Hepatocyte (in vitro differentiated cells): ENCODE results near the gene PDGFRB.

ENCODE experiments used
- EZH2phosphoT487 ChIP-seq: fragments of 200-600 bp; sonication (generic); IDR thresholded peaks from one replicate; pipeline ENCODE4 v1.6.1; 2018; ENCODE audit warnings: antibody characterized with exemption, mild to moderate bottlenecking, low read depth, moderate library complexity; ENCODE audit not compliant: unreplicated experiment, severe bottlenecking
- TF ChIP-seq, protein P1 (sequence below): fragments of 200-600 bp; sonication (generic); IDR thresholded peaks from 2 replicates; pipeline ENCODE4 v1.5.1; 2016; ENCODE audit warnings: antibody characterized with exemption, mild to moderate bottlenecking; ENCODE audit not compliant: poor library complexity

DNA sequence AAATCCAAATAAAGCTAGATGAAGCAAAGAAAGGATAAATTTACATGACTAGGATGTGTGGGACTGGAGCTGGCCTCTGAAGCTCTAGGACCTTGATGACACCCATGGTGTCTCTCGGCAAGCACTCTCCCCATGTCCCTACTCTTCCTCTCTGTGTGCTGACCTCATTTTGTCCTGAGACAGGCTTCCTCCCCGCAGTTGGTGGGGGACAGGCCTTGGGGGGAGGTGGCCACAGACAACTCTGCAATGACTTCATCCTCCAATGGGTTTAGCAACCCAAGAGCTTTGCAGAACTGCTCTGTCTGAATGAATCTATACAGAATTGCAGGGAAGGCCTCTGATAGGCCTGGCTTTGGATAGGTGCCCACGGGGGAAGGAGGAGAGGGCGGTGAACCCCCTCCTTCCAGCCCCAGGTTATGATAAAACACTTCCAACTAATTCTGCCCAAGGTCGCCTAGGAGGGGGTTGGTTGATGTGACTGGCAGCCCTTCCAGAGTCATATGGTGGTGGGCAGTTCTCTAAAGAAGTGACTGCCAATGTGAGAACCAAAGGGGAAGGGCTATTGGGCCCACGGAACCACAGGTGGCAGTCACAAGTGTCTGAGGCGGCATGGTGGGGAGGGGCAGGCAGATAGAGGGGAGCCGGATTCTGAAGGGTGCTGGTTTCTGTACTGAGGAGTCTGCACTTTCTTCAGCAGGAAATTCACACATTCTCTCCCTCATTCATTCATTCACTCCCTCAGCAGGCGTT is 40.3 kb upstream of the PDGFRB start:
- TF ChIP-seq EZH2phosphoT487 = no peak
- TF ChIP-seq, protein P1, sequence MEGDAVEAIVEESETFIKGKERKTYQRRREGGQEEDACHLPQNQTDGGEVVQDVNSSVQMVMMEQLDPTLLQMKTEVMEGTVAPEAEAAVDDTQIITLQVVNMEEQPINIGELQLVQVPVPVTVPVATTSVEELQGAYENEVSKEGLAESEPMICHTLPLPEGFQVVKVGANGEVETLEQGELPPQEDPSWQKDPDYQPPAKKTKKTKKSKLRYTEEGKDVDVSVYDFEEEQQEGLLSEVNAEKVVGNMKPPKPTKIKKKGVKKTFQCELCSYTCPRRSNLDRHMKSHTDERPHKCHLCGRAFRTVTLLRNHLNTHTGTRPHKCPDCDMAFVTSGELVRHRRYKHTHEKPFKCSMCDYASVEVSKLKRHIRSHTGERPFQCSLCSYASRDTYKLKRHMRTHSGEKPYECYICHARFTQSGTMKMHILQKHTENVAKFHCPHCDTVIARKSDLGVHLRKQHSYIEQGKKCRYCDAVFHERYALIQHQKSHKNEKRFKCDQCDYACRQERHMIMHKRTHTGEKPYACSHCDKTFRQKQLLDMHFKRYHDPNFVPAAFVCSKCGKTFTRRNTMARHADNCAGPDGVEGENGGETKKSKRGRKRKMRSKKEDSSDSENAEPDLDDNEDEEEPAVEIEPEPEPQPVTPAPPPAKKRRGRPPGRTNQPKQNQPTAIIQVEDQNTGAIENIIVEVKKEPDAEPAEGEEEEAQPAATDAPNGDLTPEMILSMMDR = no peak
